Lower lobe of right lung (tissue), 2 donors: ENCODE data around the gene WFDC9. TPM values are rescaled to one million over a fixed set of nuclear protein-coding genes. Genes with fewer than 3 reads are reported as not detected.

Experiments
- ATAC-seq, 2 donors: fragments of 200-7000 bp; cut with Tn5 transposase; one replicate each; pipeline ENCODE4 v1.9.1; 2020 to 2022; ENCODE audit warnings: mild to moderate bottlenecking in 2 of 2, moderate library complexity in 2 of 2
- DNase-seq: peaks from one replicate; pipeline ENCODE4 v3.0.0-alpha.2; 2020
- H3K27ac ChIP-seq: fragments of 200-600 bp; one replicate; pipeline ENCODE4 v1.8.0; 2022
- H3K27me3 ChIP-seq: fragments of 200-600 bp; one replicate; pipeline ENCODE4 v1.8.0; 2022; ENCODE audit warnings: low read depth
- H3K36me3 ChIP-seq: fragments of 200-600 bp; one replicate; pipeline ENCODE4 v1.8.0; 2022; ENCODE audit warnings: mild to moderate bottlenecking
- H3K4me1 ChIP-seq: fragments of 200-600 bp; one replicate; pipeline ENCODE4 v1.8.0; 2022
- H3K4me3 ChIP-seq: fragments of 200-600 bp; one replicate; pipeline ENCODE4 v1.8.0; 2022; ENCODE audit warnings: mild to moderate bottlenecking
- H3K9me3 ChIP-seq: fragments of 200-600 bp; one replicate; pipeline ENCODE4 v1.8.0; 2022
- CTCF ChIP-seq: fragments of 200-600 bp; IDR thresholded peaks from one replicate; pipeline ENCODE4 v1.8.0; 2022; ENCODE audit warnings: antibody characterized with exemption, mild to moderate bottlenecking
- intact Hi-C: fragments of 100-400 bp; cut with DNase I; formaldehyde crosslinking; loops from one replicate; pipeline ENCODE4 v1.11.0; 2022
- total RNA-seq: library from RNA; stranded (reverse); fragmentation: NEBNext Ultra II Directional; extraction: Animal tissue kit (Norgen Biotek cat#: 25700); gene quantifications from one replicate; pipeline ENCODE4 v1.2.1, GENCODE V29; 2021
- donor health status: DM: no; HTN: yes; CAD: no; lungs with severe emphysema.

The WFDC9 gene
- total RNA-seq, 1 donor from 2014 or later: not detected

- TF ChIP-seq CTCF: no peak
- Histone ChIP-seq H3K4me3 (no peak overlapping the region), H3K36me3 (no peaks in the 10 kb centered on the region), H3K27ac (no peak overlapping the region), H3K9me3 (no peaks in the 10 kb centered on the region), H3K27me3 (no peaks in the 10 kb centered on the region), H3K4me1 (no peaks in the 10 kb centered on the region)
- ATAC-seq (no peak), DNase-seq (no peak)
- intact Hi-C loops: no loop called here
These were observed 5.4 kb upstream of the WFDC9 start for GRCh38 chr20:45636513-45636912.

- no peak overlapping the region for H3K4me3 ChIP-seq
- no peak overlapping the region for H3K27ac ChIP-seq
- no peak for DNase-seq
- TF ChIP-seq CTCF: no peak
- no peak for ATAC-seq
- peaks cover 9% of the 10 kb centered on the region for H3K4me1 ChIP-seq
- intact Hi-C loops: no loop called here
- H3K36me3 ChIP-seq: no peaks in the 10 kb centered on the region
- no peaks in the 10 kb centered on the region for H3K27me3 ChIP-seq
- H3K9me3 ChIP-seq: no peaks in the 10 kb centered on the region
These were observed 713 bp downstream of the WFDC9 start for GRCh38 chr20:45630371-45630770.

- peak; percentile 64 for DNase-seq
- Histone ChIP-seq H3K36me3 (no peaks in the 10 kb centered on the region), H3K9me3 (no peaks in the 10 kb centered on the region), H3K4me3 (no peak within 1 kb of the TSS), H3K27ac (no peak within 1 kb of the TSS), H3K4me1 (peaks cover 9% of the 10 kb centered on the region), H3K27me3 (no peaks in the 10 kb centered on the region)
- peak; percentile 62 for TF ChIP-seq CTCF
- ATAC-seq: peak; percentile 94 to 97
- intact Hi-C loops: no loop called here
These were observed 1.5 kb downstream of the WFDC9 start, which contains the start of gene WFDC10A for GRCh38 chr20:45629496-45630100. Gene WFDC10A, plus strand, starts transcription at chr20:45629739. Its CDS starts 75 bp downstream, at chr20:45629814.

GRCh38 chr20:45626540-45626939 is 4.5 kb downstream of the WFDC9 start:
- peaks cover 9% of the 10 kb centered on the region for H3K4me1 ChIP-seq
- no peaks in the 10 kb centered on the region for H3K36me3 ChIP-seq
- intact Hi-C loops: no loop called here
- no peaks in the 10 kb centered on the region for H3K9me3 ChIP-seq
- H3K27me3 ChIP-seq: no peaks in the 10 kb centered on the region
- no peak for ATAC-seq
- no peak for TF ChIP-seq CTCF
- H3K27ac ChIP-seq: no peak overlapping the region
- no peak overlapping the region for H3K4me3 ChIP-seq
- no peak for DNase-seq

- intact Hi-C loops: no loop called here
- no peaks in the 10 kb centered on the region for H3K9me3 ChIP-seq
- H3K4me3 ChIP-seq: no peak overlapping the region
- H3K27me3 ChIP-seq: no peaks in the 10 kb centered on the region
- ATAC-seq (no peak), DNase-seq (no peak)
- H3K27ac ChIP-seq: no peak overlapping the region
- TF ChIP-seq CTCF: no peak
- H3K4me1 ChIP-seq: no peaks in the 10 kb centered on the region
- H3K36me3 ChIP-seq: no peaks in the 10 kb centered on the region
These were observed 9.5 kb downstream of the WFDC9 start for GRCh38 chr20:45621593-45621992.
